BE2C (cell line): ENCODE results near the gene SHQ1.
"Not testable (repeated sequence)": the region's sequence is repeated elsewhere in the genome, so short reads cannot be mapped to it uniquely, and the experiment has no call there.

Source experiments
- DNase-seq: peaks from one replicate; pipeline ENCODE4 v3.0.0-alpha.2; 2020
- H3K27me3 ChIP-seq: fragments of 250-450 bp; sonication (Bioruptor Pico); 2 replicates; pipeline ENCODE4 v1.5.1; 2020; ENCODE audit warnings: mild to moderate bottlenecking
- H3K36me3 ChIP-seq: fragments of 250-450 bp; sonication (Bioruptor Pico); 2 replicates; pipeline ENCODE4 v1.5.1; 2020; ENCODE audit warnings: mild to moderate bottlenecking
- H3K4me1 ChIP-seq: fragments of 250-450 bp; sonication (Bioruptor Pico); 2 replicates; pipeline ENCODE4 v1.5.1; 2020
- H3K4me3 ChIP-seq: 2 replicates; pipeline ENCODE4 v1.5.1; 2011; ENCODE audit warnings: low read depth, low read length
- H3K9me3 ChIP-seq: fragments of 250-450 bp; sonication (Bioruptor Pico); 2 replicates; pipeline ENCODE4 v1.5.1; 2020
- CTCF ChIP-seq: IDR thresholded peaks from 2 replicates; pipeline ENCODE4 v1.5.1; 2012; ENCODE audit warnings: mild to moderate bottlenecking, low read depth, low read length

Gene SHQ1

GRCh38 chr3:72800869-72801268, 47.4 kb downstream of the SHQ1 start:
- DNase-seq, result no peak
- Histone ChIP-seq H3K9me3 (no peaks in the 10 kb centered on the region), H3K27me3 (no peaks in the 10 kb centered on the region), H3K4me1 (peaks cover 11% of the 10 kb centered on the region), H3K36me3 (no peaks in the 10 kb centered on the region; the same call in 1 of the 2 replicates), H3K4me3 (no peak overlapping the region)
- no peak for TF ChIP-seq CTCF

- Histone ChIP-seq H3K27me3 (no peaks in the 10 kb centered on the region), H3K9me3 (no peaks in the 10 kb centered on the region), H3K4me3 (no peak overlapping the region), H3K36me3 (no peaks in the 10 kb centered on the region), H3K4me1 (peaks cover 11% of the 10 kb centered on the region)
- no peak for TF ChIP-seq CTCF
- DNase-seq, result no peak
Measured at GRCh38 chr3:72798552-72799195, 49.6 kb downstream of the SHQ1 start.

- DNase-seq, result peak; percentile 88
- H3K27me3 ChIP-seq, result no peaks in the 10 kb centered on the region
- H3K36me3 ChIP-seq, result no peaks in the 10 kb centered on the region
- peaks cover 11% of the 10 kb centered on the region for H3K4me1 ChIP-seq
- no peak for TF ChIP-seq CTCF
- no peaks in the 10 kb centered on the region for H3K9me3 ChIP-seq
- H3K4me3 ChIP-seq, result peak overlapping the region; percentile 21
Measured at GRCh38 chr3:72797773-72798543, 50.3 kb downstream of the SHQ1 start.

- H3K4me1 ChIP-seq, result peaks cover 11% of the 10 kb centered on the region
- no peak for TF ChIP-seq CTCF
Measured at GRCh38 chr3:72794079-72794478, 54.2 kb downstream of the SHQ1 start.

DNA sequence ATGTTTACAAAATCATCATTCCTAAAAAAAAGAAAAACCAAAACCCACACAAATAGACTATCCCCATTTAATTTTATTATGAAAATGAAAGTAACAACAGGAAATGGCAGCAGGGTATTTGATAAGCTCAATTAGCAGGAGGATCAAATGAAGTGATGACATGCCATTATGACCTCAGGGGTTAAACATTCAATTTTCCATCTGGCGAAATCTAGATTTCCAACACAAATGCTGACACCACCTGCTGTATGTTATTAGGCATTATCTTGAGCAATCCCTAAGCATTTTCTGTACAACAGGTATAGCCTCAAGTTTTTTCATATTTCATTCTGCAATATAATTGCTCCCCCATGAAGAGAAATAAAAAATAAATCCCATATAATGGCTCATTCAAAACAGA, 57.1 kb downstream of the SHQ1 start:
- TF ChIP-seq CTCF, result no peak

More at GRCh38 chr3:72794079-72794478, 54.2 kb downstream of the SHQ1 start:
- H3K9me3 ChIP-seq, result no peaks in the 10 kb centered on the region
- no peak for DNase-seq
- peaks cover 5% of the 10 kb centered on the region for H3K36me3 ChIP-seq
- no peaks in the 10 kb centered on the region for H3K27me3 ChIP-seq
- no peak overlapping the region for H3K4me3 ChIP-seq

DNA sequence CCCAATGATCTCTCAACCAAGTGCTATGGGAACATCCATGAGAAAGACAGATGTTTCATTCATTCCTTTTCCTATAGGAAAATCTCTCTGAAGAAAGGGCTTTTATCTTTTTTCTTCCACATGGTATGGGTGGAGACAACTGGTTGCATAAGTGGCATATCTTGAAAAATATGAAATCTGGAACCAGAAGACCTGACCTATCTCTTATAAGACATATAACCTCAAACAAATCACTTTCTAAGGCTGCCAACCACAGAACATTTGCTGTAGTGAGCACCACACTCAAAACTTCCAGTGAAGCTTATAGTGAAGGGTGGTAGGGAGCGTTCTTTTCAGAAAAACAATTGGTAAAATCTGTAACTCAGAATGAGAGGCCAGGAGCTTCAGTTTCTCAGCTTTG, 58.5 kb downstream of the SHQ1 start:
- TF ChIP-seq CTCF, result no peak

More for the DNA sequence above, 57.1 kb downstream of the SHQ1 start:
- Histone ChIP-seq H3K4me1 (no peaks in the 10 kb centered on the region), H3K27me3 (no peaks in the 10 kb centered on the region), H3K36me3 (peaks cover 5% of the 10 kb centered on the region), H3K4me3 (no peak overlapping the region), H3K9me3 (no peaks in the 10 kb centered on the region)
- no peak for DNase-seq

GRCh38 chr3:72788232-72788631, 60.0 kb downstream of the SHQ1 start:
- H3K27me3 ChIP-seq, H3K9me3 ChIP-seq, DNase-seq, H3K4me3 ChIP-seq, H3K4me1 ChIP-seq: not testable (repeated sequence)
- H3K36me3 ChIP-seq, result peaks cover 17% of the 10 kb centered on the region

More for the DNA sequence above, 58.5 kb downstream of the SHQ1 start:
- Histone ChIP-seq H3K36me3 (peaks cover 10% of the 10 kb centered on the region), H3K9me3 (no peaks in the 10 kb centered on the region), H3K4me3 (no peak overlapping the region), H3K4me1 (no peaks in the 10 kb centered on the region), H3K27me3 (no peaks in the 10 kb centered on the region)
- DNase-seq, result no peak
